DMS 273 (cell line): Measurements from ENCODE around the gene IFNA2.
"Not testable (repeated sequence)": the region's sequence is repeated elsewhere in the genome, so short reads cannot be mapped to it uniquely, and the experiment has no call there.

ENCODE experiments used
- DNase-seq: peaks from one replicate; lab custom pipeline; 2025; ENCODE audit not compliant: unreplicated experiment; lab: John Stamatoyannopoulos, UW

The IFNA2 gene

DNA sequence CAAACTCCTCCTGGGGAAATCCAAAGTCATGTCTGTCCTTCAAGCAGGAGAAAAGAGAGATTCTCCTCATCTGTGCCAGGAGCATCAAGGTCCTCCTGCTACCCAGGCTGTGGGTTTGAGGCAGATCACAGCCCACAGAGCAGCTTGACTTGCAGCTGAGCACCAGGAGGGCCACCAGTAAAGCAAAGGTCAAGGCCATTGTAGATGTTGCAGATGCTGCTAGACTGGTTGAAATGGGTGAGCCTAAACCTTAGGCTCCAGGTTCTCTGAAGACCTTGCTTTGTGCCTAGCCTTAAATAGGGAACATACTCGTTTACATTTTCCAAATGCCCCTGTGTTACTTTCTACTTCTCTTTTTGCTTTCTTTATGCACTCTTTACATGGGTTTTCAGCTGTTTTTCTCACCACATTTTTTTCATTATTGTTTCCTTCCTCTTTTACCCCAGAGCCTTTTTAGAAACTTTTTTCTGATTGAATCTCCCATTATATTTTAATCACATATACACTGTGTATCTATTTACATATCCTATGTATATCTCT, at the start of gene IFNA2:
IFNA2 (minus strand) TSS at position 268 of the 540 bp plus-strand sequence; CDS start at position 199, 69 bp downstream.
- no peak for DNase-seq

GRCh38 chr9:21435015-21435383, 49.8 kb upstream of the IFNA2 start:
- not testable (repeated sequence) for DNase-seq

GRCh38 chr9:21434202-21435014, 49.2 kb upstream of the IFNA2 start:
- DNase-seq, result peak; percentile 89

DNA sequence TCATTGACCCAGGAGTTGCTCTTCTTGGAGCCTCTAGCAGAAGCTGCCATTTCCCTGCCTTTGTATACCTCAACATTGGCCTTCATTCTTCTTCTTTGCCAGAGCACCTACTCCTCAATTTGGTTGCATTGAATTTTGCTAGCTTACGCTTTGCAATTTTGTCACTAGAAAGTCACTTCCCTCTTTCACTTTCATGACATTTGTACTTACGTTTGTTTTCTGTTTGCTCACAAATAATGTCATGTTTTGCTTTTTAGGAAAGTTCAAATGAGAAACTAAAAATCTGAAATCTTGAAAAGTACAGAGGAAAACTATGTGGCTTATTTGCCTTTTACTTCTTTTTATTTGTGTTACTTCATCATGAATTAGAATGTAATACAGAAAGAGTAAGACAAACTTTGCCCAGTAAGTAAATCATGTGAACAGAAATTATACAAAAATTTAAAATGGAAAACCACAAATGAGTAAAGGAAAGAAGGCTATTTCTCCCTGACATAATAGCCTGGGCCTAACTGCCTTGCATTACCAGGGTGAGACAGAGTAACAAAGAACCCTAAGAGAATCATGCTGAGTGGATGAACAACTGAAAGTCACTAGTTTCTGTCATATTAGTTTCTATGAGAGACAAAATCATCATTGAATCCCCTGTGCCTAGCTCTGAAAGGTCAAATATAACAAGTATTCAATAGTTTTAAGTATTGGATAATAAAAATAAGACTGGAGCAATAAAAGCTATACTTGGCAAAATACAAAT, 47.7 kb upstream of the IFNA2 start:
- no peak for DNase-seq

- no peak for DNase-seq
Measured at GRCh38 chr9:21429191-21429590, 44.0 kb upstream of the IFNA2 start.

- no peak for DNase-seq
Measured at GRCh38 chr9:21428235-21428634, 43.0 kb upstream of the IFNA2 start.

- peak; percentile 89 for DNase-seq
Measured at GRCh38 chr9:21415493-21416267, 30.5 kb upstream of the IFNA2 start.

DNA sequence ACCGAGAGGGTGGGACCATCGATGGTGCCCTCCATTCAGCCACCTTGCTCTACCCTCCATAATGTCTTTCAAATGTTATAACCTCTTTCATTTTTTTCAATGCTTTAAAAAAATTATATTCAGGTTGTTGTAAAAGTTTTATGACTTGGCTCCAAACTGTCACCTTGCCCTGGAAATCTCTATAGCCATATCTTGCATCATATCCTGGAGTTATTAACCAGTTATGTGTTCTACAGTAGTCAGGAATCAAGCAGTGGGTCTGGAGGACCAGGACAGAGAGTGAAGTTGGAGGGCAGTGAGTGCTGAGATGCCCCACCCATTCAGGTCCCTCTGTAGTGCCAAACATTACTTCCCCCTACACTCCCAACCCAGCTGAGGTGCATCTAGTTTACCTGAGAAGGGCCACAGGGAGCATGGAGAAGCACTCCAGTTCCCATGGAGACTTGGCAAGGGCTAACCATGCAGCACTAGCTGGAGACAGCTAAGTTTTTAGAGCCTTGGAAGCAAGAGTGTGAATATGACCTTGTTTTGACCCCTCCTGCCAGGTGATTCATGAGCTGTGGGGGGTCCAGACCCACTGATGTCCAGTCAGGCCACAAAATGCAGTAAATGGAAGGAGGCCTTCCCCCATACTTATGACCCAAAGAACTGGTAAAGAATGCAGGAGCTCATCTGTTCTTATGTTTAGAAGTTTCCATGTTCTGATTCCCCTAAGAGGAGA, 29.2 kb upstream of the IFNA2 start:
- peak; percentile 8 for DNase-seq

GRCh38 chr9:21413624-21414023, 28.4 kb upstream of the IFNA2 start:
- DNase-seq, result peak; percentile 10

DNA sequence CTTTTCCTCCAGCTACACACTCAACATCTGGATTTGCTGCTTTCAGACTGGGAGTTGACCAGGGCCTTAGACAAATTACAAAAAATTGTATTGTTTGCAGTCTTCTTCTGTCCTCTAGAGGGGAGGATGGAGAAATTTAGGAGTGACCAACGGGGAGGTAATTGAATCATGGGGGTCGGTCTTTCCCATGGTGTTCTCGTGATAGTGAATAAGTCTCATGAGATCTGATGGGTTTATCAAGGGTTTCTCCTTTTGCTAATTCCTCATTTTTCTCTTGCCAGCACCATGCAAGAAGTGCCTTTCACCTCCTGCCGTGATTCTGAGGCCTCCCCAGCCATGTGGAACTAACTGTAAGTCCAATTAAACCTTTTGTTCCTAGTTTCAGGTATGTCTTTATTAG, 28.0 kb upstream of the IFNA2 start:
- DNase-seq, result no peak

DNA sequence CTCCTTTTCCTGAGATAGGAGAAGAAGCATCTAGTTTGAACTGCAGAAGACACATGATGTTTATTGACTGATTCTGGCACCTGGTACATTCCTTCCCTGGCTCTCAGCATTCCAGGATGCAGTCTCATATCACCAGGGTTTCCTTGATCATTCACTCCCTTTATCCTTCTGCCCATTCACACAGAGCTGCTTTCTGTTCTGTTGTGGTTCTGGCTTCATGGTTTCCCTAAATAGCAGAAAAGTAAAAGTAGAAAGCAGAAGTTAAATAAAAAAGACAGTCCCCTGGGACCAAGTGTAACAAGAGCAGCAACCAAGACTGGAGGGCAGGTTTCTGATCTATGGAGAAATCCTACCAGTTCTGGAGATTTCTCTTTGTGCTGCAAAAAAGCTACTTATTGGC, 26.9 kb upstream of the IFNA2 start:
- no peak for DNase-seq

GRCh38 chr9:21408817-21409216, 23.6 kb upstream of the IFNA2 start, which contains the start of gene IFNA8:
Gene IFNA8 (plus strand): TSS chr9:21409117. CDS start chr9:21409177, 60 bp downstream.
- DNase-seq, result no peak

DNA sequence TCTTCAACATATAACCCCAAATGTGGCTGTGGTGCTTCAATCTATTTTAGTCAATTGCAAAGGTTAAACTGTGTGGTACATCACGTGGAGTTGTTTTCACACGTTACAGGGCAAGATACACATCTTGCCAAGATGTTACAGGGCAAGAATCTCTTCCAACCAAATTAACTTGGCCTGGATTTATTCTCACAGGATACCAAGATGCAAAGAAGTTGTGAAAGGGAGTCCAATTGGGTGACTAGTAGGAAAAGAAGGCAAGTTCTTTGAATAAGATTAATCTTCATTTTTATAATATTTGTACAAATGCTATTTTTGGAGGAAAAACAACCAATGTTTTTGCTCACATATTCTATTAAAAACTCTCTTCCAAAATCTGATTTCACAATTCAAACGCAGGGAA, 18.9 kb upstream of the IFNA2 start:
- DNase-seq, result no peak

DNA sequence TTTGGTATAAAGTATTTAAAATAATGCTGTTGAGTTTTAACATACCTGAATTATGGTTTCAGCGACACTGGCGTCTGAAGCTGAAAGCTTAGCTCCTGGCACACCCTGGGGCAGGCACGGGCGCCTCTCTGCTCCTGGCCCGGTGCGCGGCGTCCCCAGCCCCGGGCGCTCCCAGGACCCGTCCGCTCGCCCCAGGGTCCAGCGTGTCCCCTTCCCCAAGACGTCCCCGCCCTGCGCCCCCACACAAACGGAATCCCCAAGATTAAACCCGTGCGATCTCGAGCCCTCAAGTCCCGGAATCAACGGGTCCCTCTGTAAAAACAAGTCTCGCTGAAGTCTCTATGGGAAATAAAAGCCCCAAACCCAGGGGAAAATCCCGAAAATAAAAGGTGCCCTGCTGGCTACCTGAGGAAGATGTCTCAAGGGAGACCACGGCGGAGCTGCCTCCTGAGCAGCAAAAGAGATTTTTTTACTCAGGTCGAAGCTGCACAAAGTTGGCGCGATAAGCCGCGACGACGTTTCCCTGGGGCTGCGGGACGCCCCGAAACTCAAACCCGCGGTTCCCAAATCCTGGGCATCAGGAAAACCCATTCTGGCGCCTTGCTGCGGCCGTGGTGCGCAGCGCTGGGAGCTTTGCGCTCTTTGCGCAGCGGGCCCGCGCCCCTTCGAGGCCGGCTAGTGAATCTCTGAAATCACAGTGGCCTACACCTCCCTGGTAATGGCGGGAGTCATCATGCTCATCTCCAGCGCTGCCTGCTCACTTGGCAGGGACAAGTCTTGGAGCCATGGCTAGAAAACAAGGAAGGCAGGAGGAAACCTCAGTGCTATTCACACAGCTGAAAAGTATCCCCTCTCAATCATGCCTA, 17.4 kb upstream of the IFNA2 start:
- DNase-seq, result no peak

DNA sequence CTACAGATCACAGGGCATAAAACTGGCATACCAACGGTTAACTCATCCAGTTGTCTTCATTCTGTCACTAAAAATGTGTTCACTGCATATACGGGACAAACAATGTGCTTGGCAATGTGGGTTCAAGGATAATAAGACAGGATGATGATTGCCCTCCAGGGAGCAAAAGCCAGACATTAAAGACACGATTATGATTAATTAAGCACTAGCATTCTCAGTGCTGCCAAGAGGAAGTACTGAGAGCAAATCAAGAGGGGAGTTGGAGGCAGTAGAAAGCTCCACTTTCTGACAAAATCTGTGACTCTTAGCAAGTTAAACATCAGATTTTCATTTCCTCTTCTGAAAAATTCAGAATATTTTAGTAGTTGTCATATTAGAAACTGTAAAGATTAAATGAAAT, 14.8 kb upstream of the IFNA2 start:
- no peak for DNase-seq

GRCh38 chr9:21398955-21399489, 13.8 kb upstream of the IFNA2 start:
- DNase-seq, result no peak

GRCh38 chr9:21395778-21396717, 10.8 kb upstream of the IFNA2 start:
- peak; percentile 44 for DNase-seq

DNA sequence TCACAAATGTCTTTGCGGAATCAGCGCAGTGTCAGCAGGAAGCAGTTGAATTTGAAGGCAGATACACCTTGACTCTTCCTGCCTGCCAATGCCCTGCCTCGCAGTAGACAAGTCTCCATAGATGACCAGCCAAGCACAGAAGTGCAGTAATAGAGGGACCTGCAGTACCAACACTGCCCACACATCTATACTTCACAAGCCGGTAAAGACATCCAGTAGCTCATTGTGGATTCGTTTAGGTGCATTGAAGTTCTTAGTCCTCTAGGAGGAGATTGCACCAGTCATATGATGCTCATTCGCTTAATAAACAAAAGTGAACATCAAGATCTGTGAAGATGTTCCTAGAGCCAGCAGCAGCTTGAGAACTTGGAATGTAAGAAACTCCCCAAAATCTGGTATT, 7.1 kb upstream of the IFNA2 start:
- DNase-seq, result peak; percentile 50
